GM15510 (cell line): ENCODE results near the gene TBC1D5.

ENCODE experiments used
- POLR2A ChIP-seq: IDR thresholded peaks from 3 replicates; pipeline ENCODE4 v1.6.1; 2011; ENCODE audit warnings: borderline replicate concordance; ENCODE audit not compliant: insufficient read length; ENCODE audit errors: extremely low read depth

Gene TBC1D5

DNA sequence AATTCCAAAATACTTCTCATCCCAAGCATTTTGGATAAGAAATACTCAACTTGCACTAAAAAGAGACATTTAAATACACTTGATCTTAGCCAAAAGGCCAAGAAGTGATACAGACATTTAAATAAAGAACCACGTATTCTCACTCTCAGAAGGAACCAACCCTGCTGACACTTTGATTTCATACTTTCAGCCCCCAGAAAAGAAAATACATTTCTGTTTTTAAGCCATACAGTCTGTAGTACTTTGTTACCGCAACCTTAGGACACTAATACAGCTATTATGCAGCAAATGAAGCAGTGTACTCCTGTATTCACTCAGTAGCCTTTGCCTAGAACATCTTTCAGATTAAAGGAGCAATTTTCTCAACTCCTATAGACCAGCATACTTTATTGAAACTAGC, 86.7 kb downstream of the TBC1D5 start:
- TF ChIP-seq POLR2A, result no peak

DNA sequence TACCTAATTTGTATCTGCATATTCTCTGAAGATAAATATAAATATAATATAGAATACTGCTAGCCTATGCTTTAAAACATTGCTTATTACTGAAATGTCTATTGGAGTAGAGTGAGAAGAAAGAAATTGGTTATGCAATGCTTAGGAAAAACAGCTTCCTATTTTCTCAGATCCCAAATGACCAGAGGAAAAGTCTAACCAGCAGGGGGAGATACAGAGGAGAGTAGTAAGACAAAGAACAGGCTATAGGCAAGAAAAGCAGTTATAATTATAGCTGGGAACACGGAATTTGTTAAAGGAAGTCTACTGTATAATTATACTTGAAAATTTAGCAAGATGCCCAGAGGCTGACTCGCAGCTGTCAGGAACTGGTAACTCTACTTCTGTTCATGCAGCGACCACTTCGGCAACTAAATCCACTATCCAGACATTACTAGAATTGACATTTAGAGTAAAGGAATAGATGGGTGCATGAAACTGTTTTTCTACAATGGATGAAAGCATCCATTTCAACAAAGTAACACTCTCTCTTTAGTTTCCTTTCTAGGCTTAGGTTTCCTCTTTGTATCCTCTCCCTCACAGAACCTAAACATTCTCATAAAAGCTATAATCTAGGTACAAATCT, 97.2 kb downstream of the TBC1D5 start:
- TF ChIP-seq POLR2A, result no peak

GRCh38 chr3:17643691-17644090, 98.7 kb downstream of the TBC1D5 start:
- TF ChIP-seq POLR2A, result no peak

DNA sequence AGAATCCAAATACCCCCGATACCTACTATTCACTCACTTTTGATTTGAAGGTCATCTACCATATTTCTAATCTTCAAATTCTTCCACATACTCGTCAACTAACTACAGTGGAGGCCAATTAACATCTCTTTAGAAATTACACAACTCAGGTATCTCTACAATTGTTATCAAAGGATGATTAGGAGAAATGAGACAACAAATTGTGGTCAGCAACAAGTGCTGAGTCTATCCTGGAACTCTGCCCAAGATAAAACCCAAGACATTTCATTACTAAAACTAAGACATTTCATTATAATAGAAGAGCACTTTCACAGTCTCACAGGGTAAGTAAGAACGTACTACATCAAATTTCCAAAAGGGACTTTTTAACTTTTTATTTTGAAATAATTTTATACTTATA, 100.0 kb downstream of the TBC1D5 start:
- no peak for TF ChIP-seq POLR2A

DNA sequence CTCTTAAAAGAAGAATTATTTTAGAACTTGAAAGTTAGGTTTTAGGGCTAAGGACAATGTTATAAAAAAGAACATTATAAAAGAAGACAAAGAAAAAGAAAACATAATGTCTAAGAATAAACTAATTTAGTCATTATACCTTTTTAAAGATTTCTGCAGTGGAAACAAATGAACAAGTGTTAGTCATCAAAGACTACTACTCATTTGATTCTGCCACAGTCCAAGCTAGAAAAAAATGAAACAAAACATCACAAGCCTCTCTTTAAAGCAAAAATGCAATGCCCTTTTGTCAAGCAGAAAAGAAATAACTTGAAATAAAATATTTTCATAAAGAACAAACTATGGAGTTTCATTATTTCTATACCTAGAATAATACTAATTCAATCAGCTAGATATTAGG, 102.0 kb downstream of the TBC1D5 start:
- no peak for TF ChIP-seq POLR2A

DNA sequence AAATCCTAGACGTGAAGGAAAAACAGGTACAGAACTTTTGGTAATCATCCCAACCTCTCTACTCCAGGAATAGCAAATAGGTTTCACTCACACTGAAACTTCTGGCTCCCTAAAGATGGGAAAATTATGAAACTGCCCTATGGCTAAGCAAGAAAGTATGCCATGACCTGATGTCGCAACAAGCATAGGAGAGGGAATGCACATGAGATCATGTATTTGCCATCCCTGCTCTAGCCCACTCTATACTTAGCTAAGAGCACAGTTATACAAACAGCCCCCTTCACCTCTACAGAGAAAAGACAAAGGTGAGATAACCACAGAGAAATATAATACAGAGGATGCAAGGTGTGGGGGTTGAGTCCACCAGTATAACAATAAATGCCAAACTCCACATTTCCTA, 102.7 kb downstream of the TBC1D5 start:
- no peak for TF ChIP-seq POLR2A

DNA sequence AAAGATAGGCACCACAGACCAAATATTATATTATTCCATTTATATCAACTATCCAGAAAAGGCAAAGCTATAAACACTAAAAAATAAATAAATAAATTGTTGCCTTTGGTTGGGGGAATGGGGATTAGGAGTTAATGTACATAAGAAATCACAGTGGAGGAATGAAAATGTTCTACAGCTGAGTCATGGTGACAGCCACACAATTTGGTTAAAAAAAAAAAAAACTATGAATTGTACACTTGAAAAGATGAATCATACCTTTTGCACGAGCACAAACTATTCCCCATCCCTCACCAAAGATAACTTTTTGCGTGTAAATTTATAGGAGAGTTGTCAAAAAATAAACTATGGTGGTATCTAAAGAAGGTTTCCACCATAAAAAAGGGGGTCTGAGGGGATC, 103.2 kb downstream of the TBC1D5 start:
- TF ChIP-seq POLR2A, result no peak

GRCh38 chr3:17638356-17638755, 104.1 kb downstream of the TBC1D5 start:
- no peak for TF ChIP-seq POLR2A

GRCh38 chr3:17634964-17635363, 107.5 kb downstream of the TBC1D5 start:
- no peak for TF ChIP-seq POLR2A

DNA sequence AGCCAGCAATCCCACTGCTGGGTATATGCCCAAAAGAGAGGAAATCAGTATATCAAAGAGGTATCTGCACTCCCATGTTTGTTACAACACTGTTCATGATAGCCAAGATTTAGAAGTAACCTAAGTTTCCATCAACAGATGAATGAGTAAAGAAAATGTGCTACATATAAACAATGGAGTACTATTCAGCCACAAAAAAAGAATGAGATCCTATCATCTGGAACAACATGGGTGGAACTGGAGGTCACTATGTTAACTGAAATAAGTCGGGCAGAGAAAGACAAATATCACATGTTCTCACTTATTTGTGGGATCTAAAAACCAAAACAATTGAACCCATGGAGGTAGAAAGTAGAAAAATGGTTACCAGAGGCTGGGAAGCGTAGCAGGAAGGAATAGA, 108.2 kb downstream of the TBC1D5 start:
- TF ChIP-seq POLR2A, result no peak

DNA sequence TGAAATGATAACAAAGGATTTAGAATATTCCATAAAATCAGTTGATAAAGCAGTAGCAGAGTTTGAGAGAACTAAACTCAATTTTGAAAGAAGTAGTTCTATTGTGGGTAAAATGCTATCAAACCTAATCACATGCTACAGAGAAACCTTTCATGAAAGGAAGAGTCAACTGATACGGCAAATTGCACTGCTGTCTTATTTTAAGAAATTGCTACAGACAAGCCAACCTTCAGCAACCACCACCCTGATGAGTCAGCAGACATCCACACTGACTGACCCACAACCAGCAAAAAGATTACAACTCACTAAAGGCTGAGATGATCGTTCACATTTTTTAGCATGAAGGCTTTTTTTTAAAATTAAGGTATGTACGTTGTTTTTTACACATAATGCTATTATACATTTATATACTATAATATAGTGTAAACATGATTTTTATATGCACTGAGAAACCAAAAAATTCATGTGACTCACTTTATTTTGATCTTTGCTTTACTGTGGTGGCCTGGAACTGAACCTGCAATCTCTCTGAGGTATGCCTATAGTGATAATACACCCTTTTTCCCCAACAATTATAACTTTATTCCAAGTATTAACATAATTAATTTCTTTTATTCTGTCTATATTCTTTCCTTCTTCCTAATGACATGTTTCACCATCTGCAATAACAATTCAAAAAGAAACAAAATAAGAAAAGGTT, 109.9 kb downstream of the TBC1D5 start:
- TF ChIP-seq POLR2A, result no peak

DNA sequence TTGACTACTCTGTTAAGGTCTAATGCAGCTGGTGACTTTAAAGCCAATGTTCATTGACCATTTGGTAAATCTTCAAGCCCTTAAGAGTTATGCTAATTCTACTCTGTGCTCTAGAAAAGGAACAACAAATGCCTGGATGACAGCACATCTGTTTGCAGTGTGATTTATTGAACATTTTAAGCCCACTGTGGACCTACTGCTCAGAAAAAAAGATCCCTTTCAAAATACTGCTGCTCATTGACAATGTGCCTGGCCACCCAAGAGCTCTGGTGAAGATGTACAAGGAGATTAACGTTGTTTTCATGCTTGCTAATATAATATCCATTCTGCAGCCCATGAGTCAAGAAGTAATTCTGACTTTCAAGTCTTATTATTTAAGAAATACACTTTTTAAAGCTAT, 110.8 kb downstream of the TBC1D5 start:
- no peak for TF ChIP-seq POLR2A

DNA sequence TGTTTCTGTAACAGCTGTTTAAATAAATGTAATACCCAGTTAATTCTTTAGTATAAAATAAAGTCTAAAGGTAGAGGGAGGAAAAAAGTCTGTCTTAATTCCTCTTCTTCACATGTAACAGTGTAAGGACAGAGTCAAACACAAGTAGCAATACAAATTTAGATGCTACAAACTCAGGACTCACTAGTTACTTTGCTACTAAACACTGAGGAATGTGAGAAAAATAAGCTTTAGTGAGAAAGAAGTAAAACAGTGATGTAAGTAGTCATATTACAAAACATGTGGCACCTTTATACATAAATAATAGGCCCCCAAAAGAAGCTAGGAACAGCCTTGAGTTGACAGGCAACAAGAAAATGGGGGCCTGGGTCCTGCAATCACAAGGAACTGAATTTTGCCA, 113.0 kb downstream of the TBC1D5 start:
- TF ChIP-seq POLR2A, result no peak

GRCh38 chr3:17626395-17626794, 116.0 kb downstream of the TBC1D5 start:
- TF ChIP-seq POLR2A, result no peak

GRCh38 chr3:17625133-17625532, 117.3 kb downstream of the TBC1D5 start:
- TF ChIP-seq POLR2A, result no peak

- TF ChIP-seq POLR2A, result no peak
Observed at GRCh38 chr3:17623464-17623863, 119.0 kb downstream of the TBC1D5 start.

- TF ChIP-seq POLR2A, result no peak
Observed at GRCh38 chr3:17619968-17620367, 122.5 kb downstream of the TBC1D5 start.

- no peak for TF ChIP-seq POLR2A
Observed at GRCh38 chr3:17607905-17608304, 134.5 kb downstream of the TBC1D5 start.

GRCh38 chr3:17605934-17606333, 136.5 kb downstream of the TBC1D5 start:
- no peak for TF ChIP-seq POLR2A
